Activated CD8-positive, alpha-beta memory T cell treated with anti-CD3 and anti-CD28 coated beads, Interleukin-2, amount 10 ng/mL, durations not matched to agents 7 days and 5 days (primary cell): ENCODE data around the gene PRKAR1B. TPM values are rescaled to one million over a fixed set of nuclear protein-coding genes. Genes with fewer than 3 reads are reported as not detected.
A peak's percentile ranks its signal among the peaks of the same experiment; 100 is the strongest.

Experiments used
- ATAC-seq: fragments of 150-1000 bp; cut with Tn5 transposase; one replicate; pipeline ENCODE4 v1.10.0; 2021; ENCODE audit warnings: moderate library complexity
- CTCF ChIA-PET: fragments of 350-600 bp; sonication (Branson Sonifier 250); formaldehyde crosslinking; loops from one replicate; lab custom pipeline; 2021; ENCODE audit warnings: antibody characterized with exemption; lab: Charles Lee
- DNase-seq: peaks from one replicate; pipeline ENCODE4 v3.0.0-alpha.2; 2020
- H3K27ac Mint-ChIP-seq: one replicate; pipeline ENCODE4 v1.8.0; 2021; ENCODE audit warnings: mild to moderate bottlenecking, mixed read lengths
- H3K27me3 Mint-ChIP-seq: one replicate; pipeline ENCODE4 v1.8.0; 2021; ENCODE audit warnings: mixed read lengths
- H3K36me3 Mint-ChIP-seq: one replicate; pipeline ENCODE4 v1.8.0; 2021; ENCODE audit warnings: mild to moderate bottlenecking, mixed read lengths
- H3K4me1 Mint-ChIP-seq: one replicate; pipeline ENCODE4 v1.8.0; 2021; ENCODE audit warnings: mixed read lengths
- H3K4me3 Mint-ChIP-seq: one replicate; pipeline ENCODE4 v1.8.0; 2021; ENCODE audit warnings: mild to moderate bottlenecking, moderate library complexity, mixed read lengths
- H3K9me3 Mint-ChIP-seq: one replicate; pipeline ENCODE4 v1.8.0; 2022; ENCODE audit warnings: low read depth, mixed read lengths
- total RNA-seq, 2 experiments: library from RNA; stranded (reverse); gene quantifications; one replicate each; pipeline ENCODE4 v1.2.3, GENCODE V29; 2021

The PRKAR1B gene
- 10 to 100 TPM; 22.6 to 25.0 TPM for total RNA-seq

- CTCF ChIA-PET = interaction anchor here (1.0 to 1.3 kb wide), 2 partner anchors 110 to 146 kb away, joined by 3 to 5 read pairs; no protein-coding TSS in a partner anchor
- peaks cover 40% of the 10 kb centered on the region for H3K36me3 Mint-ChIP-seq
Observed at GRCh38 chr7:727104-727805, at the start of gene PRKAR1B. Gene PRKAR1B, minus strand, starts transcription at chr7:727281. Its CDS starts 15,776 bp downstream, at chr7:711505.

GRCh38 chr7:776381-776780, 49.3 kb upstream of the PRKAR1B start:
- Mint-ChIP-seq H3K36me3 (peaks cover 10% of the 10 kb centered on the region), H3K27me3 (no peaks in the 10 kb centered on the region), H3K4me1 (no peaks in the 10 kb centered on the region), H3K9me3 (no peaks in the 10 kb centered on the region), H3K27ac (no peak overlapping the region), H3K4me3 (no peak overlapping the region)
- CTCF ChIA-PET = interaction anchor here (1.6 to 1.7 kb wide), 2 partner anchors 12 to 13 kb away, joined by 4 read pairs; no protein-coding TSS in a partner anchor
- ATAC-seq (no peak), DNase-seq (no peak)

More at GRCh38 chr7:727104-727805, at the start of gene PRKAR1B:
- H3K9me3 Mint-ChIP-seq = peaks cover 11% of the 10 kb centered on the region
- ATAC-seq = peak; percentile 60
- peaks cover 28% of the 10 kb centered on the region for H3K4me1 Mint-ChIP-seq
- H3K27me3 Mint-ChIP-seq = no peaks in the 10 kb centered on the region
- peak within 1 kb of the TSS; percentile 77 for H3K27ac Mint-ChIP-seq
- DNase-seq = peak; percentile 61
- peak within 1 kb of the TSS; percentile 72 for H3K4me3 Mint-ChIP-seq

GRCh38 chr7:774161-775109, 47.4 kb upstream of the PRKAR1B start:
- peaks cover 4% of the 10 kb centered on the region for H3K36me3 Mint-ChIP-seq
- no peaks in the 10 kb centered on the region for H3K4me1 Mint-ChIP-seq

GRCh38 chr7:773622-773915, 46.5 kb upstream of the PRKAR1B start:
- Mint-ChIP-seq H3K27me3 (no peaks in the 10 kb centered on the region), H3K9me3 (no peaks in the 10 kb centered on the region), H3K27ac (no peak overlapping the region), H3K4me3 (no peak overlapping the region), H3K4me1 (no peaks in the 10 kb centered on the region), H3K36me3 (peaks cover 4% of the 10 kb centered on the region)
- CTCF ChIA-PET = interaction anchor here (1.3 to 3.8 kb wide), 3 partner anchors 440 to 451 kb away, joined by 4 to 13 read pairs (median 4); no protein-coding TSS in a partner anchor
- no peak for ATAC-seq
- no peak for DNase-seq

More at GRCh38 chr7:774161-775109, 47.4 kb upstream of the PRKAR1B start:
- Mint-ChIP-seq H3K4me3 (no peak overlapping the region), H3K27me3 (no peaks in the 10 kb centered on the region), H3K9me3 (no peaks in the 10 kb centered on the region), H3K27ac (no peak overlapping the region)
- CTCF ChIA-PET = interaction anchor here (0.8 to 3.8 kb wide), 7 partner anchors 10 to 453 kb away, joined by 3 to 13 read pairs (median 4); no protein-coding TSS in a partner anchor
- DNase-seq (peak; percentile 66), ATAC-seq (peak; percentile 66)

- Mint-ChIP-seq H3K4me3 (no peak overlapping the region), H3K27me3 (no peaks in the 10 kb centered on the region), H3K9me3 (no peaks in the 10 kb centered on the region), H3K36me3 (peaks cover 4% of the 10 kb centered on the region), H3K4me1 (no peaks in the 10 kb centered on the region), H3K27ac (no peak overlapping the region)
- CTCF ChIA-PET = interaction anchor here (1.3 to 3.8 kb wide), 3 partner anchors 440 to 451 kb away, joined by 4 to 13 read pairs (median 4); no protein-coding TSS in a partner anchor
- DNase-seq (no peak), ATAC-seq (no peak)
Observed at GRCh38 chr7:772861-773621, 46.0 kb upstream of the PRKAR1B start.

GRCh38 chr7:772392-772791, 45.3 kb upstream of the PRKAR1B start:
- Mint-ChIP-seq H3K36me3 (peaks cover 6% of the 10 kb centered on the region), H3K9me3 (no peaks in the 10 kb centered on the region), H3K4me1 (no peaks in the 10 kb centered on the region), H3K27ac (no peak overlapping the region), H3K27me3 (no peaks in the 10 kb centered on the region), H3K4me3 (no peak overlapping the region)
- CTCF ChIA-PET = interaction anchor here (2.2 to 3.8 kb wide), 2 partner anchors 439 to 450 kb away, joined by 4 to 13 read pairs; no protein-coding TSS in a partner anchor
- DNase-seq = no peak
- no peak for ATAC-seq

- no peak overlapping the region for H3K4me3 Mint-ChIP-seq
- no peaks in the 10 kb centered on the region for H3K27me3 Mint-ChIP-seq
- no peak overlapping the region for H3K27ac Mint-ChIP-seq
- no peaks in the 10 kb centered on the region for H3K9me3 Mint-ChIP-seq
- DNase-seq = no peak
- CTCF ChIA-PET = interaction anchor here (2.2 to 3.8 kb wide), 2 partner anchors 439 to 450 kb away, joined by 4 to 13 read pairs; no protein-coding TSS in a partner anchor
- ATAC-seq = no peak
- H3K4me1 Mint-ChIP-seq = no peaks in the 10 kb centered on the region
- peaks cover 7% of the 10 kb centered on the region for H3K36me3 Mint-ChIP-seq
Observed at GRCh38 chr7:772005-772294, 44.9 kb upstream of the PRKAR1B start.

GRCh38 chr7:771234-772004, 44.3 kb upstream of the PRKAR1B start:
- Mint-ChIP-seq H3K27ac (no peak overlapping the region), H3K36me3 (peaks cover 7% of the 10 kb centered on the region), H3K9me3 (no peaks in the 10 kb centered on the region), H3K27me3 (no peaks in the 10 kb centered on the region), H3K4me3 (no peak overlapping the region), H3K4me1 (no peaks in the 10 kb centered on the region)
- no peak for DNase-seq
- CTCF ChIA-PET = interaction anchor here (2.2 to 3.8 kb wide), 2 partner anchors 438 to 449 kb away, joined by 4 to 13 read pairs; no protein-coding TSS in a partner anchor
- ATAC-seq = no peak

- peaks cover 8% of the 10 kb centered on the region for H3K36me3 Mint-ChIP-seq
- no peak overlapping the region for H3K27ac Mint-ChIP-seq
- CTCF ChIA-PET = interaction anchor here (3.8 kb wide), 1 partner anchor 449 kb away, joined by 13 read pairs; no protein-coding TSS in a partner anchor
- no peak overlapping the region for H3K4me3 Mint-ChIP-seq
- ATAC-seq = no peak
- no peak for DNase-seq
- no peaks in the 10 kb centered on the region for H3K4me1 Mint-ChIP-seq
- no peaks in the 10 kb centered on the region for H3K27me3 Mint-ChIP-seq
- H3K9me3 Mint-ChIP-seq = no peaks in the 10 kb centered on the region
Observed at GRCh38 chr7:770741-771166, 43.7 kb upstream of the PRKAR1B start.

- no peak for ATAC-seq
- Mint-ChIP-seq H3K27me3 (no peaks in the 10 kb centered on the region), H3K4me3 (no peak overlapping the region), H3K27ac (no peak overlapping the region), H3K36me3 (peaks cover 8% of the 10 kb centered on the region), H3K9me3 (no peaks in the 10 kb centered on the region), H3K4me1 (no peaks in the 10 kb centered on the region)
- CTCF ChIA-PET = interaction anchor here (3.8 kb wide), 1 partner anchor 448 kb away, joined by 13 read pairs; no protein-coding TSS in a partner anchor
- DNase-seq = no peak
Observed at GRCh38 chr7:770336-770735, 43.3 kb upstream of the PRKAR1B start.

- Mint-ChIP-seq H3K4me1 (no peaks in the 10 kb centered on the region), H3K4me3 (no peak overlapping the region), H3K27ac (no peak overlapping the region), H3K36me3 (peaks cover 12% of the 10 kb centered on the region), H3K27me3 (no peaks in the 10 kb centered on the region), H3K9me3 (no peaks in the 10 kb centered on the region)
- ATAC-seq (no peak), DNase-seq (no peak)
- CTCF ChIA-PET = no interaction called here
Observed at GRCh38 chr7:768881-769504, 41.9 kb upstream of the PRKAR1B start.
